ENCODE measurements around the gene FAT1. TPM values are rescaled to one million over a fixed set of nuclear protein-coding genes. Genes with fewer than 3 reads are reported as not detected.

FAT1 gene
- total RNA-seq, 6 experiments from 2014 or later, result 32.9 to 173 (median 69.7) TPM

DNA sequence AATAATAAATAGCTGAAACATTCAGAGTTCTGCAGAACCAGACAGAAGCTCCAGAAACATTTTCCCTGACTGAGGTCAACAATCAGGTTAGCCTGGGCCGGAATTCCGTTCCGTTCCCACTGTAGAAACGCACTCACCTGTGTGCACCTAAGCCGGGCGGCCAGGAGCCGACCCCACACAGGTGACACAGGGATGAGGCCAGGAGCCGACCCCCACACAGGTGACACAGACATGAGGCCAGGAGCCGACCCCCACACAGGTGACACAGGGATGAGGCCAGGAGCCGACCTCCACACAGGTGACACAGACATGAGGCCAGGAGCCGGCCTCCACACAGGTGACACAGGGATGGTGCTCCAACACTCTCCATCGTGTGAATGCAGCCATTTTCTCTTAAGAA lies 21.9 kb downstream of the FAT1 start:
- WGBS (ENCODE audit: insufficient coverage, low coverage, low lambda C conversion rate, missing lambda C conversion rate), result 84% methylated on average over 3 of the region's 12 CpGs
- ATAC-seq (no peak), DNase-seq (no peak)
- H3K9me3 ChIP-seq, result no peaks in the 10 kb centered on the region
- H3K27ac ChIP-seq, result no peak overlapping the region
- no peak for TF ChIP-seq POLR2A (IDR thresholded peaks at IDR 0.05)
- TF ChIP-seq, protein P1, sequence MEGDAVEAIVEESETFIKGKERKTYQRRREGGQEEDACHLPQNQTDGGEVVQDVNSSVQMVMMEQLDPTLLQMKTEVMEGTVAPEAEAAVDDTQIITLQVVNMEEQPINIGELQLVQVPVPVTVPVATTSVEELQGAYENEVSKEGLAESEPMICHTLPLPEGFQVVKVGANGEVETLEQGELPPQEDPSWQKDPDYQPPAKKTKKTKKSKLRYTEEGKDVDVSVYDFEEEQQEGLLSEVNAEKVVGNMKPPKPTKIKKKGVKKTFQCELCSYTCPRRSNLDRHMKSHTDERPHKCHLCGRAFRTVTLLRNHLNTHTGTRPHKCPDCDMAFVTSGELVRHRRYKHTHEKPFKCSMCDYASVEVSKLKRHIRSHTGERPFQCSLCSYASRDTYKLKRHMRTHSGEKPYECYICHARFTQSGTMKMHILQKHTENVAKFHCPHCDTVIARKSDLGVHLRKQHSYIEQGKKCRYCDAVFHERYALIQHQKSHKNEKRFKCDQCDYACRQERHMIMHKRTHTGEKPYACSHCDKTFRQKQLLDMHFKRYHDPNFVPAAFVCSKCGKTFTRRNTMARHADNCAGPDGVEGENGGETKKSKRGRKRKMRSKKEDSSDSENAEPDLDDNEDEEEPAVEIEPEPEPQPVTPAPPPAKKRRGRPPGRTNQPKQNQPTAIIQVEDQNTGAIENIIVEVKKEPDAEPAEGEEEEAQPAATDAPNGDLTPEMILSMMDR (IDR thresholded peaks at IDR 0.05), result no peak
- peaks cover 0 to 3% (median 0%) of the 10 kb centered on the region in 4 donors for H3K36me3 ChIP-seq
- no peaks in the 10 kb centered on the region for H3K4me1 ChIP-seq
- H3K27me3 ChIP-seq, result no peaks in the 10 kb centered on the region
- H3K4me3 ChIP-seq, result no peak overlapping the region
- intact Hi-C loops (cut with DNase I), result no loop called here

DNA sequence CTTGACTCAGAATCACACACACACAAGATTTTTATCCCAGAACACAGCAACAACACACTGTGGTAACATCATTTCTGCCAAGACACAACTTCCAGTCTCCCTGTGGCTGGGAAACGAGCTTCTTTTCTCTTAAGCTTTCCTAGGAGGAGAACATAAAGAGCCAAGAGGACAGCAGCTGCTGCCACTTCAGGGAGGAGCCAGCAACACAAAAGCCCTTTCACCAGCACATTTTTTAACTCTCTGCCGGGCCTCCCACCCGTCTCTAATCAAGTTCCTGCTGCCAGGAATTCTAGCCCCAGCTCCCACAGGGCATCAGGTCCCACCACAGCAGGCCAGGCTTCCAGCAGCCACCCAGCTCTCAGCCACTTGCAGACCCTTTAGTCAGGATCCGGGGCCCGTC lies 22.4 kb downstream of the FAT1 start:
- Histone ChIP-seq H3K4me1 (no peaks in the 10 kb centered on the region), H3K9me3 (no peaks in the 10 kb centered on the region), H3K4me3 (no peak overlapping the region), H3K27me3 (no peaks in the 10 kb centered on the region), H3K36me3 (peaks cover 0 to 3% (median 0%) of the 10 kb centered on the region in 4 donors), H3K27ac (no peak overlapping the region)
- WGBS (ENCODE audit: insufficient coverage, low coverage, low lambda C conversion rate, missing lambda C conversion rate), result 62% methylated on average over 5 of the region's 5 CpGs
- intact Hi-C loops (cut with DNase I), result no loop called here
- TF ChIP-seq, protein P1 (IDR thresholded peaks at IDR 0.05), result no peak
- TF ChIP-seq POLR2A (IDR thresholded peaks at IDR 0.05), result no peak
- no peak for DNase-seq
- no peak for ATAC-seq

DNA sequence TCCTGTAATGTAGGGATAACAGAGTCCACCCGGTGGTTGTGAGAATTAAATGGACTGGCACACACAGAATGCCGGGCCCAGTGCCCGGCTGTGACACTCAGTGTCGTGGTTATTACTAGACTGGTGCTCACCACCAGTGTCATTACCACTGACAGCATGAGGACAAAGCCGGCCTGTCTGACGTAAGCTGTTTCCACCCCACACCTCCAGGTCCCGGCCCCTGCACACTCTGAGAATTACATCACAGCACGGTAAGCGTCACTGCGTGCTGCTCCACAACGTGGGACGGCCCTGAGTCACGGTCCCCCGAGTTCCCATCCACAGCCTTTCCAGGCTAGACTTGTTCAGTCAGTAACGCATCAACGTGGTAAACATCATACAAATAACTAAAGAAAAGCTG lies 22.9 kb downstream of the FAT1 start:
- DNase-seq (no peak), ATAC-seq (no peak)
- no peaks in the 10 kb centered on the region for H3K9me3 ChIP-seq
- intact Hi-C loops (cut with DNase I), result no loop called here
- H3K36me3 ChIP-seq, result peaks cover 0 to 3% (median 0%) of the 10 kb centered on the region in 4 donors
- no peak overlapping the region for H3K27ac ChIP-seq
- no peaks in the 10 kb centered on the region for H3K27me3 ChIP-seq
- no peak for TF ChIP-seq POLR2A (IDR thresholded peaks at IDR 0.05)
- TF ChIP-seq, protein P1 (IDR thresholded peaks at IDR 0.05), result no peak
- no peaks in the 10 kb centered on the region for H3K4me1 ChIP-seq
- WGBS (ENCODE audit: insufficient coverage, low coverage, low lambda C conversion rate, missing lambda C conversion rate), result 82% methylated on average over 14 of the region's 16 CpGs
- no peak overlapping the region for H3K4me3 ChIP-seq

DNA sequence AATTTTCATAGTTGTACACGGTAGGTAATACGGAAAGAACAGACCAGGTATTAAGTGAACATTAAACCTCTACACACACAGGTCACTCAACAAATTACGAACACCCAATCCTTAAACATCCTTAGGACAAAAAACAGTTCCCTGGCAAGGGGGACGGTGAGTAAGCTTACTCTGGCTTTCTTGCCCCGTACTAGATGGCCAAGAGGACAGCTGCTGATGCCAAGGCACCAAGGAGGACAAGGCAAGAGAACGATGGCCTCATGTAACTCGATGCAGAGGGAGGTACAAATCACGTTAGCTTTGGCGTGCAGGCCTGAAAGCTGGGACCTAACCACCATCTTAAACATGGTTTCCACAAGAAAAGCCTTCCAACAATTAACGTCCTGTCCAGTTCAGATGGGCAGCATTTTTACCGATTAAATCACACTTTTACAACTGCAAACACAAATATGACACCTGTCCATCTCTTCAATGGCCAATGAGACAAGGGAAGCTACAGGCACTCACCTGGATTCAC lies 23.7 kb downstream of the FAT1 start:
- no peak overlapping the region for H3K27ac ChIP-seq
- intact Hi-C loops (cut with DNase I), result no loop called here
- H3K27me3 ChIP-seq, result no peaks in the 10 kb centered on the region
- TF ChIP-seq, protein P1 (IDR thresholded peaks at IDR 0.05), result no peak
- TF ChIP-seq POLR2A (IDR thresholded peaks at IDR 0.05), result no peak
- DNase-seq (no peak), ATAC-seq (no peak)
- H3K4me1 ChIP-seq, result no peaks in the 10 kb centered on the region
- no peaks in the 10 kb centered on the region for H3K9me3 ChIP-seq
- 96% methylated on average over 10 of the region's 11 CpGs for WGBS (ENCODE audit: insufficient coverage, low coverage, low lambda C conversion rate, missing lambda C conversion rate)
- H3K4me3 ChIP-seq, result no peak overlapping the region
- H3K36me3 ChIP-seq, result peaks cover 0 to 3% (median 0%) of the 10 kb centered on the region in 4 donors

DNA sequence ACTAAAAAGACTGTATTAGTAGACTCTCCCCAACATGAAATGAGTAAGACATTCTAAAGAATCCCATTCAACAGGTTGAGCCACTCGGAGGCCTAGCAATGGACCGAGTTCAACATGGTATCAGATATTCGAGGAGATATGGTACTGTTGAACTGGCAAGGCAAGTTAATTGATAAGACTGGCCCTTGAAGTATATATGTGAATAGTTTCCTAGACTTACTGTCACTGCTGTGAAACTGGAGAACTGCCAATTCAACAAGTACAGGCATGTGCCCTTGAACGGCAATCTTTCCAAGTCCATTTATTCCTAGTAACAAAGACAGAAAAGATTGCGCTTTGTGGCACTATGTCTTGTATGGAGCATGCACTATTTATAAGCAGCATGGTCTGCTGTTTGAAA lies 24.4 kb downstream of the FAT1 start:
- no peak overlapping the region for H3K4me3 ChIP-seq
- no peak for TF ChIP-seq POLR2A (IDR thresholded peaks at IDR 0.05)
- TF ChIP-seq, protein P1 (IDR thresholded peaks at IDR 0.05), result no peak
- 71% methylated on average over 4 of the region's 5 CpGs for WGBS (ENCODE audit: insufficient coverage, low coverage, low lambda C conversion rate, missing lambda C conversion rate)
- no peaks in the 10 kb centered on the region for H3K27me3 ChIP-seq
- no peak for ATAC-seq
- no peak for DNase-seq
- peaks cover 0 to 3% (median 0%) of the 10 kb centered on the region in 4 donors for H3K36me3 ChIP-seq
- H3K27ac ChIP-seq, result no peak overlapping the region
- H3K9me3 ChIP-seq, result no peaks in the 10 kb centered on the region
- no peaks in the 10 kb centered on the region for H3K4me1 ChIP-seq
- intact Hi-C loops (cut with DNase I), result no loop called here

Measured in right lobe of liver (tissue), 6 donors.